ENCODE measurements around the gene DHH. TPM values are rescaled to one million over a fixed set of nuclear protein-coding genes. Genes with fewer than 3 reads are reported as not detected.

The DHH gene
- total and polyA plus RNA-seq, 9 of the 15 experiments (the other 6 are each of a cell fraction or from before 2014, with no cell fraction given) = 0.07 to 2.6 (median 0.54) TPM

GRCh38 chr12:49060237-49061156 lies 34.1 kb downstream of the DHH start, which contains the start of gene KMT2D (continued):
- TF ChIP-seq ERF (CRISPR knock-in tag; IDR thresholded peaks at IDR 0.05) = no peak
- no peak for TF ChIP-seq NR4A1 (CRISPR knock-in tag; IDR thresholded peaks at IDR 0.05)
- TF ChIP-seq NR4A1 (tag; IDR thresholded peaks at IDR 0.05) = peak; percentile 80; the same call in 1 of the 2 replicates
- peak; percentile 12; the same call in 1 of the 2 replicates for TF ChIP-seq SREBF1 (IDR thresholded peaks at IDR 0.05; ENCODE audit: borderline replicate concordance, low read depth, low read length)
- TF ChIP-seq TAF9B (IDR thresholded peaks at IDR 0.05; ENCODE audit: partially characterized antibody) = peak; percentile 98
- peak; percentile 83; the same call in 1 of the 2 replicates for TF ChIP-seq GTF2F1 (IDR thresholded peaks at IDR 0.05; ENCODE audit: low read depth, low read length)
- TF ChIP-seq DLX4 (CRISPR knock-in tag; IDR thresholded peaks at IDR 0.05) = no peak
- TF ChIP-seq GATA2 (CRISPR knock-in tag; IDR thresholded peaks at IDR 0.05) = no peak
- no peak for TF ChIP-seq EZH2 (IDR thresholded peaks at IDR 0.05; ENCODE audit: borderline replicate concordance, low read depth, low read length)
- no peak for TF ChIP-seq ZNF561 (CRISPR knock-in tag; conservative IDR thresholded peaks at IDR 0.05)
- peak; percentile 79; the same call in 1 of the 2 replicates for TF ChIP-seq HLTF (IDR thresholded peaks at IDR 0.05)
- TF ChIP-seq NELFE (IDR thresholded peaks at IDR 0.05; ENCODE audit: insufficient read depth, insufficient read length) = no peak
- TF ChIP-seq CTCFL (IDR thresholded peaks at IDR 0.05; ENCODE audit: borderline replicate concordance, insufficient read depth, low read depth, low read length, poor library complexity, severe bottlenecking) = no peak
- TF ChIP-seq CEBPG (CRISPR knock-in tag; IDR thresholded peaks at IDR 0.05) = no peak
- TF ChIP-seq CEBPG (tag; conservative IDR thresholded peaks at IDR 0.05 in 1 of 2, IDR thresholded peaks at IDR 0.05 in 1 of 2) = no peak
- no peak for TF ChIP-seq ILF3 (IDR thresholded peaks at IDR 0.05; ENCODE audit: borderline replicate concordance)
- peak; percentile 73 for TF ChIP-seq CTBP1 (IDR thresholded peaks at IDR 0.05; ENCODE audit: borderline replicate concordance)
- TF ChIP-seq ZNF644 (tag; IDR thresholded peaks at IDR 0.05; ENCODE audit: low read depth) = no peak
- no peak for TF ChIP-seq ARID2 (IDR thresholded peaks at IDR 0.05)
- 0 out of 2 replicates have a peak, but pooled peaks have one; percentile 62 for TF ChIP-seq MIER1 (IDR thresholded peaks at IDR 0.05; ENCODE audit: low read depth)
